K562 (cell line): ENCODE results near the gene LTB4R2. TPM values are rescaled to one million over a fixed set of nuclear protein-coding genes. Genes with fewer than 3 reads are reported as not detected.

Source experiments
- ATAC-seq: fragments of 200-7000 bp; cut with Tn5 transposase; 3 replicates; pipeline ENCODE4 v1.9.1; 2020; ENCODE audit warnings: moderate library complexity
- BruUV-seq: library from RNA; stranded (reverse); fragments of 400-500 nt; replicated peaks from 2 replicates; lab custom pipeline; 2021; lab: Mats Ljungman, UMichigan
- CTCF ChIA-PET: fragments of 300-600 bp; formaldehyde crosslinking; extraction: SDS; loops from one replicate; lab custom pipeline; 2021; ENCODE audit warnings: low intra/inter-chr PET ratio; lab: Yijun Ruan, JAX
- POLR2A ChIA-PET: fragments of 300-600, 350-650 bp; sonication (Branson Sonifier 250); formaldehyde crosslinking; extraction: SDS; loops from one replicate; lab custom pipeline; 2021; ENCODE audit warnings: antibody characterized with exemption, inconsistent platforms; lab: Yijun Ruan, JAX
- DNase-seq, 4 experiments: peaks; one replicate each; pipeline versions ENCODE4 v3.0.0 to v3.0.0-alpha.2; 2011 to 2018; ENCODE audit warnings: low spot score in 3 of 4, mixed read lengths in 3 of 4; ENCODE audit errors: extremely low read depth in 1 of 4
- FAIRE-seq: peaks from 2 replicates; lab custom pipeline; 2011; peaks lifted over from hg19 to GRCh38; lab: Jason Lieb, UNC
- H2AFZ ChIP-seq: 2 replicates; pipeline ENCODE4 v1.6.0; 2011; ENCODE audit warnings: low read depth, low read length, control low read depth, inconsistent platforms
- H3K27ac ChIP-seq: fragments of 200-600 bp; 3 replicates; pipeline ENCODE4 v1.8.0; 2011; ENCODE audit warnings: low read depth, mild to moderate bottlenecking, control low read depth, inconsistent platforms, low read length, moderate library complexity, mixed read lengths; ENCODE audit errors: extremely low read depth
- H3K27me3 ChIP-seq, 2 experiments: fragments of 300-600 bp in 1 of 2; 2 replicates in 1 of 2; 3 replicates in 1 of 2; pipeline versions ENCODE4 v1.6.0 to v1.8.0; 2011; ENCODE audit warnings: inconsistent platforms in 2 of 2, low read length in 2 of 2, mild to moderate bottlenecking in 1 of 2, mixed read lengths in 1 of 2, moderate library complexity in 1 of 2; ENCODE audit not compliant: control insufficient read depth in 2 of 2, insufficient read depth in 2 of 2
- H3K36me3 ChIP-seq: fragments of 300-600 bp; 3 replicates; pipeline ENCODE4 v1.8.0; 2011; ENCODE audit warnings: mild to moderate bottlenecking, low read length, inconsistent platforms; ENCODE audit not compliant: control insufficient read depth, insufficient read depth
- H3K4me1 ChIP-seq, 2 experiments: fragments of 200-600 bp in 1 of 2; replicated peaks in 1 of 2; 2 replicates in 1 of 2; 3 replicates in 1 of 2; pipeline versions ENCODE4 v1.5.1 to v1.8.0; 2011; ENCODE audit warnings: inconsistent platforms in 2 of 2, low read length in 2 of 2, mild to moderate bottlenecking in 1 of 2, mixed read lengths in 1 of 2, moderate library complexity in 1 of 2; ENCODE audit not compliant: control insufficient read depth in 2 of 2, insufficient read depth in 2 of 2
- H3K4me2 ChIP-seq: 2 replicates; pipeline ENCODE4 v1.6.1; 2011; ENCODE audit warnings: low read length, control low read depth, inconsistent platforms, mixed read lengths; ENCODE audit not compliant: insufficient read depth
- H3K4me3 ChIP-seq: fragments of 200-600 bp; sonication (generic), shearing (Covaris generic); 2 replicates; pipeline ENCODE4 v1.5.1; 2016; ENCODE audit warnings: control low read depth, inconsistent platforms
- H3K79me2 ChIP-seq: fragments of 200-600 bp; 3 replicates; pipeline ENCODE4 v1.8.0; 2011; ENCODE audit warnings: low read length, inconsistent platforms; ENCODE audit not compliant: control insufficient read depth, insufficient read depth
- H3K9ac ChIP-seq, 2 experiments: 2 replicates each; pipeline versions ENCODE4 v1.6.0 to v1.6.1; 2011; ENCODE audit warnings: low read depth in 2 of 2, low read length in 2 of 2, control low read depth in 1 of 2, inconsistent platforms in 1 of 2, mild to moderate bottlenecking in 1 of 2, mixed read lengths in 1 of 2; ENCODE audit not compliant: insufficient read depth in 1 of 2
- H3K9me1 ChIP-seq: one replicate; pipeline ENCODE4 v1.6.0; 2011; ENCODE audit warnings: inconsistent platforms, mild to moderate bottlenecking, low read length, moderate library complexity; ENCODE audit not compliant: control insufficient read depth, insufficient read depth
- H3K9me3 ChIP-seq: replicated peaks from 2 replicates; pipeline ENCODE4 v1.5.1; 2011; ENCODE audit warnings: low read depth, low read length, inconsistent platforms; ENCODE audit not compliant: control insufficient read depth, insufficient read depth
- H4K20me1 ChIP-seq: replicated peaks from 2 replicates; pipeline ENCODE4 v1.6.1; 2011; ENCODE audit warnings: low read length, inconsistent platforms, mixed read lengths; ENCODE audit not compliant: control insufficient read depth, insufficient read depth
- ELK3 ChIP-seq: fragments of 450-650 bp; formaldehyde crosslinking; IDR thresholded peaks from 2 replicates; pipeline ENCODE4 v1.4.0; 2020; ENCODE audit warnings: mild to moderate bottlenecking
- EZH2 ChIP-seq: IDR thresholded peaks from 2 replicates; pipeline ENCODE4 v1.6.1; 2012; ENCODE audit warnings: low read depth, mild to moderate bottlenecking, inconsistent platforms, low read length, borderline replicate concordance
- FOXP1 ChIP-seq: sonication (generic); formaldehyde crosslinking; IDR thresholded peaks from 2 replicates; pipeline ENCODE4 v1.8.0; 2022; ENCODE audit warnings: mild to moderate bottlenecking, missing genetic modification reagents
- GABPB2 ChIP-seq: fragments of 250-450 bp; sonication (Bioruptor Pico); conservative IDR thresholded peaks from 2 replicates; pipeline ENCODE4 v1.5.1; 2021; ENCODE audit warnings: mild to moderate bottlenecking
- HOMEZ ChIP-seq: fragments of 250-450 bp; sonication (Bioruptor Pico); IDR thresholded peaks from 2 replicates; pipeline ENCODE4 v1.4.0; 2020; ENCODE audit warnings: mild to moderate bottlenecking, moderate library complexity
- PATZ1 ChIP-seq: fragments of 250-450 bp; sonication (Bioruptor Pico); IDR thresholded peaks from 2 replicates; pipeline ENCODE4 v1.5.0; 2020; ENCODE audit warnings: mild to moderate bottlenecking, borderline replicate concordance
- TCF7 ChIP-seq: sonication (generic); IDR thresholded peaks from 2 replicates; pipeline ENCODE4 v1.6.1; 2016; ENCODE audit warnings: antibody characterized with exemption, borderline replicate concordance
- TCF7L2 ChIP-seq: fragments of 150-350 bp; IDR thresholded peaks from 2 replicates; pipeline ENCODE4 v1.6.1; 2016; ENCODE audit warnings: low read depth, mild to moderate bottlenecking, low read length, moderate library complexity
- XRCC3 ChIP-seq: fragments of 450-650 bp; IDR thresholded peaks from 2 replicates; pipeline ENCODE4 v1.6.1; 2017; ENCODE audit warnings: mild to moderate bottlenecking, moderate library complexity
- ZBTB9 ChIP-seq: fragments of 450-650 bp; formaldehyde crosslinking; IDR thresholded peaks from 2 replicates; pipeline ENCODE4 v1.4.0; 2020; ENCODE audit warnings: mild to moderate bottlenecking, moderate library complexity
- WGBS: fragments of 100-300 bp; shearing (Covaris generic); methylation state at CpG from one replicate; pipeline ENCODE4 v1.1.6; 2016; ENCODE audit warnings: low coverage, mixed read lengths; ENCODE audit not compliant: insufficient coverage; ENCODE audit errors: missing lambda C conversion rate; 5-methylcytosine and 5-hydroxymethylcytosine counted together
- in situ Hi-C: fragments of 300-500 bp; cut with MboI; formaldehyde crosslinking; loops from 4 replicates; pipeline ENCODE4 v1.15.0; 2018; ENCODE audit warnings: inconsistent platforms, mixed read lengths
- intact Hi-C: fragments of 100-400 bp; cut with micrococcal nuclease; formaldehyde crosslinking; loops from 2 replicates; pipeline ENCODE4 v1.14.2; 2022
- polyA plus RNA-seq, 8 experiments: library from polyadenylated mRNA; depleted of rRNA in 4 of 8; stranded (reverse) in 5 of 8; unstranded in 3 of 8; fragments of >200 nt; fragmentation: Nextera tagmentation in 2 of 8; fragmentation: Illumina TruSeq in 1 of 8; extraction: Ambion mirVana in 2 of 8; extraction: Trizol in 1 of 8; gene quantifications; 2 replicates each; pipeline versions ENCODE4 v1.2.1 to v1.2.3, GENCODE V29; 2011 to 2014; ENCODE audit warnings: inconsistent platforms in 1 of 8, missing spikeins in 1 of 8
- total RNA-seq, 7 experiments: library from RNA; depleted of rRNA in 6 of 7; stranded (reverse); fragments of >200 nt in 6 of 7; fragmentation: Illumina TruSeq in 2 of 7; extraction: Trizol in 2 of 7; gene quantifications; 2 replicates each; pipeline versions ENCODE4 v1.2.1 to v1.2.3, GENCODE V29; 2011 to 2021; ENCODE audit warnings: low replicate concordance in 1 of 7

LTB4R2 gene
- total and polyA plus RNA-seq, 9 of the 15 experiments (the other 6 are each of a cell fraction or from before 2014, with no cell fraction given): 0.03 to 11.6 (median 2.8) TPM; not detected in 1

GRCh38 chr14:24279301-24280186 lies 30.4 kb upstream of the LTB4R2 start:
- no peaks in the 10 kb centered on the region for H3K79me2 ChIP-seq
- no peaks in the 10 kb centered on the region for H3K27me3 ChIP-seq
- H3K4me1 ChIP-seq: peaks cover 6 to 9% of the 10 kb centered on the region in 2 experiments; a peak in 3 of 5 replicates
- CTCF ChIA-PET: interaction anchor here (0.6 kb wide), 1 partner anchor 18 kb away, joined by 3 read pairs; no protein-coding TSS in a partner anchor
- TF ChIP-seq ELK3 (CRISPR knock-in tag) (no peak), EZH2 (no peak), TCF7 (no peak), XRCC3 (no peak), PATZ1 (CRISPR knock-in tag) (no peak), TCF7L2 (no peak), HOMEZ (CRISPR knock-in tag) (no peak), FOXP1 (no peak), ZBTB9 (CRISPR knock-in tag) (no peak), GABPB2 (CRISPR knock-in tag) (no peak)
- TF ChIP-seq, all 486 proteins: peak for 0
- POLR2A ChIA-PET: interaction anchor here (2.2 kb wide), 1 partner anchor 8 kb away, joined by 7 read pairs; the partner anchor contains the start of gene RABGGTA
- no peak for FAIRE-seq
- no peak for ATAC-seq
- Histone ChIP-seq H4K20me1 (no peaks in the 10 kb centered on the region), H3K9me1 (peaks cover 2% of the 10 kb centered on the region), H3K4me2 (no peak overlapping the region), H3K9ac (no peak overlapping the region), H3K36me3 (no peaks in the 10 kb centered on the region; the same call in 2 of the 3 replicates), H3K9me3 (no peaks in the 10 kb centered on the region), H3K27ac (no peak overlapping the region), H3K4me3 (no peak overlapping the region), H2AFZ (no peak overlapping the region)
- DNase-seq: no peak
- BruUV-seq: no TSS peak
- 46% methylated on average over 9 of the region's 11 CpGs for WGBS
- intact Hi-C loops (no loop called here), in situ Hi-C loops (no loop called here)
